GM12801 (cell line): ENCODE results near the gene EDC3.

Experiments
- CTCF ChIP-seq: IDR thresholded peaks from one replicate; pipeline ENCODE4 v1.5.1; 2011; ENCODE audit warnings: control low read depth; ENCODE audit not compliant: insufficient read length; ENCODE audit errors: extremely low read depth

The EDC3 gene

GRCh38 chr15:74726774-74727164, 30.9 kb upstream of the EDC3 start:
- no peak for TF ChIP-seq CTCF

- TF ChIP-seq CTCF: no peak
Observed at GRCh38 chr15:74725845-74726773, 30.3 kb upstream of the EDC3 start.

GRCh38 chr15:74725225-74725774, 29.5 kb upstream of the EDC3 start, which contains the start of gene CYP1A1:
Gene CYP1A1, minus strand, starts transcription at chr15:74725528. Its CDS starts 2,431 bp downstream, at chr15:74723097.
- TF ChIP-seq CTCF: no peak

GRCh38 chr15:74724570-74725224, 28.9 kb upstream of the EDC3 start:
- no peak for TF ChIP-seq CTCF

GRCh38 chr15:74723754-74724334, 28.0 kb upstream of the EDC3 start:
- TF ChIP-seq CTCF: no peak

GRCh38 chr15:74723187-74723586, 27.4 kb upstream of the EDC3 start:
- no peak for TF ChIP-seq CTCF

- no peak for TF ChIP-seq CTCF
Observed at GRCh38 chr15:74722591-74722990, 26.8 kb upstream of the EDC3 start.
